Thyroid gland (tissue), 4 donors: ENCODE data around the gene TBC1D16.

ENCODE experiments used
- POLR2A ChIP-seq, 2 donors: fragments of 450-650 bp; IDR thresholded peaks; one replicate each; pipeline ENCODE4 v1.6.1; 2017; ENCODE audit warnings: antibody characterized with exemption in 2 of 2, mild to moderate bottlenecking in 2 of 2, moderate library complexity in 1 of 2
- TF ChIP-seq, protein P1 (sequence below), 6 experiments: fragments of 200-600 bp in 3 of 6; fragments of 450-650 bp in 3 of 6; sonication (generic) in 3 of 6; IDR thresholded peaks; one replicate each; pipeline ENCODE4 v1.5.1; 2016 to 2019; ENCODE audit warnings: antibody characterized with exemption in 6 of 6, mild to moderate bottlenecking in 2 of 6, inconsistent platforms in 1 of 6, moderate library complexity in 1 of 6

DNA sequence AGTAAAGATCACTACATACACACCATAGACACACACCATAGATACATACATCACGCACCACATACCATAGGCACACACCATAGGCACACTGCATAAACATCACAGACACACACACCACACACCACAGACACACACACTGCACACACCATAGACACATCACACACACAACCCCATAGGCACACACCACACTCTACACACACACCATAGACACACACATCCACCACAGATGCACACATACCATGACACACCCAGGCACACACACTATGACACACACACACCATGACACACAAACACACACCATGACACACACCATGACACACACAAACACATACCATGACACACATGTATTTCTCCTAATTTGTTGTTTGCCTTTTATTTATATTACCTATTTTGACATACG lies 14.1 kb downstream of the TBC1D16 start:
- TF ChIP-seq, protein P1, sequence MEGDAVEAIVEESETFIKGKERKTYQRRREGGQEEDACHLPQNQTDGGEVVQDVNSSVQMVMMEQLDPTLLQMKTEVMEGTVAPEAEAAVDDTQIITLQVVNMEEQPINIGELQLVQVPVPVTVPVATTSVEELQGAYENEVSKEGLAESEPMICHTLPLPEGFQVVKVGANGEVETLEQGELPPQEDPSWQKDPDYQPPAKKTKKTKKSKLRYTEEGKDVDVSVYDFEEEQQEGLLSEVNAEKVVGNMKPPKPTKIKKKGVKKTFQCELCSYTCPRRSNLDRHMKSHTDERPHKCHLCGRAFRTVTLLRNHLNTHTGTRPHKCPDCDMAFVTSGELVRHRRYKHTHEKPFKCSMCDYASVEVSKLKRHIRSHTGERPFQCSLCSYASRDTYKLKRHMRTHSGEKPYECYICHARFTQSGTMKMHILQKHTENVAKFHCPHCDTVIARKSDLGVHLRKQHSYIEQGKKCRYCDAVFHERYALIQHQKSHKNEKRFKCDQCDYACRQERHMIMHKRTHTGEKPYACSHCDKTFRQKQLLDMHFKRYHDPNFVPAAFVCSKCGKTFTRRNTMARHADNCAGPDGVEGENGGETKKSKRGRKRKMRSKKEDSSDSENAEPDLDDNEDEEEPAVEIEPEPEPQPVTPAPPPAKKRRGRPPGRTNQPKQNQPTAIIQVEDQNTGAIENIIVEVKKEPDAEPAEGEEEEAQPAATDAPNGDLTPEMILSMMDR (IDR thresholded peaks at IDR 0.05): no peak
- no peak for TF ChIP-seq POLR2A (IDR thresholded peaks at IDR 0.05)
